ENCODE measurements around the gene PTGES2. TPM values are rescaled to one million over a fixed set of nuclear protein-coding genes. Genes with fewer than 3 reads are reported as not detected.

Gene PTGES2
- total and polyA plus RNA-seq, 9 of the 15 experiments (the other 6 are each of a cell fraction or from before 2014, with no cell fraction given) = 2.4 to 196 (median 90.1) TPM

- TF ChIP-seq CHAMP1 (IDR thresholded peaks at IDR 0.05) = no peak
- TF ChIP-seq DLX4 (CRISPR knock-in tag; IDR thresholded peaks at IDR 0.05) = no peak
Measured at GRCh38 chr9:128141604-128142003, 14.1 kb upstream of the PTGES2 start (continued).

- no peak overlapping the region for H3K4me3 ChIP-seq
- H3K9me3 ChIP-seq (replicated peaks; ENCODE audit: control insufficient read depth, insufficient read depth, low read depth, low read length) = no peaks in the 10 kb centered on the region
- no peak overlapping the region for H3K27ac ChIP-seq (ENCODE audit: extremely low read depth, low read depth, low read length)
- no peaks in the 10 kb centered on the region for H3K79me2 ChIP-seq (ENCODE audit: control insufficient read depth, insufficient read depth, low read length)
- no TSS peak for BruUV-seq (replicated peaks)
- intact Hi-C loops (cut with micrococcal nuclease) = no loop called here
- POLR2A ChIA-PET = no interaction called here
- no peak overlapping the region for H3K4me2 ChIP-seq (ENCODE audit: insufficient read depth, low read length)
- in situ Hi-C loops (cut with MboI) = no loop called here
- H3K9me1 ChIP-seq (ENCODE audit: control insufficient read depth, insufficient read depth, low read length) = no peaks in the 10 kb centered on the region
- 83% methylated on average over 5 of the region's 16 CpGs for WGBS (ENCODE audit: insufficient coverage, low coverage, missing lambda C conversion rate)
- CTCF ChIA-PET (ENCODE audit: low intra/inter-chr PET ratio) = no interaction called here
- H3K27me3 ChIP-seq (ENCODE audit: control insufficient read depth in 2 of 2, insufficient read depth in 2 of 2, low read length in 2 of 2) = no peaks in the 10 kb centered on the region
- DNase-seq (ENCODE audit: extremely low read depth in 1 of 4, low spot score in 3 of 4) (no peak), ATAC-seq (no peak), FAIRE-seq (no peak)
- H2AFZ ChIP-seq (ENCODE audit: low read depth, low read length) = no peak overlapping the region
- H3K9ac ChIP-seq (ENCODE audit: insufficient read depth in 1 of 2, low read depth in 2 of 2, low read length in 2 of 2) = no peak overlapping the region
- H3K36me3 ChIP-seq (ENCODE audit: control insufficient read depth, insufficient read depth, low read length) = no peaks in the 10 kb centered on the region
- H4K20me1 ChIP-seq (replicated peaks; ENCODE audit: control insufficient read depth, insufficient read depth, low read length) = no peaks in the 10 kb centered on the region
- peaks cover 25 to 33% of the 10 kb centered on the region in 2 experiments for H3K4me1 ChIP-seq (replicated peaks in 1 of 2; ENCODE audit: control insufficient read depth in 2 of 2, insufficient read depth in 2 of 2, low read length in 2 of 2)
- TF ChIP-seq POLR3A (IDR thresholded peaks at IDR 0.05; ENCODE audit: borderline replicate concordance, extremely low read depth, insufficient read depth, insufficient read length) = no peak
- TF ChIP-seq E2F5 (CRISPR knock-in tag; IDR thresholded peaks at IDR 0.05) = no peak
- TF ChIP-seq, protein P1, sequence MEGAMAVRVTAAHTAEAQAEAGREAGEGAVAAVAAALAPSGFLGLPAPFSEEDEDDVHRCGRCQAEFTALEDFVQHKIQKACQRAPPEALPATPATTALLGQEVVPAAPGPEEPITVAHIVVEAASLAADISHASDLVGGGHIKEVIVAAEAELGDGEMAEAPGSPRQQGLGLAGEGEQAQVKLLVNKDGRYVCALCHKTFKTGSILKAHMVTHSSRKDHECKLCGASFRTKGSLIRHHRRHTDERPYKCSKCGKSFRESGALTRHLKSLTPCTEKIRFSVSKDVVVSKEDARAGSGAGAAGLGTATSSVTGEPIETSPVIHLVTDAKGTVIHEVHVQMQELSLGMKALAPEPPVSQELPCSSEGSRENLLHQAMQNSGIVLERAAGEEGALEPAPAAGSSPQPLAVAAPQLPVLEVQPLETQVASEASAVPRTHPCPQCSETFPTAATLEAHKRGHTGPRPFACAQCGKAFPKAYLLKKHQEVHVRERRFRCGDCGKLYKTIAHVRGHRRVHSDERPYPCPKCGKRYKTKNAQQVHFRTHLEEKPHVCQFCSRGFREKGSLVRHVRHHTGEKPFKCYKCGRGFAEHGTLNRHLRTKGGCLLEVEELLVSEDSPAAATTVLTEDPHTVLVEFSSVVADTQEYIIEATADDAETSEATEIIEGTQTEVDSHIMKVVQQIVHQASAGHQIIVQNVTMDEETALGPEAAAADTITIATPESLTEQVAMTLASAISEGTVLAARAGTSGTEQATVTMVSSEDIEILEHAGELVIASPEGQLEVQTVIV (CRISPR knock-in tag; IDR thresholded peaks at IDR 0.05; ENCODE audit: borderline replicate concordance) = no peak
- TF ChIP-seq PBX2 (CRISPR knock-in tag; IDR thresholded peaks at IDR 0.05; ENCODE audit: low read depth) = no peak
- no peak for TF ChIP-seq PBX2 (tag; conservative IDR thresholded peaks at IDR 0.05; ENCODE audit: low read depth)
- TF ChIP-seq, protein P2, sequence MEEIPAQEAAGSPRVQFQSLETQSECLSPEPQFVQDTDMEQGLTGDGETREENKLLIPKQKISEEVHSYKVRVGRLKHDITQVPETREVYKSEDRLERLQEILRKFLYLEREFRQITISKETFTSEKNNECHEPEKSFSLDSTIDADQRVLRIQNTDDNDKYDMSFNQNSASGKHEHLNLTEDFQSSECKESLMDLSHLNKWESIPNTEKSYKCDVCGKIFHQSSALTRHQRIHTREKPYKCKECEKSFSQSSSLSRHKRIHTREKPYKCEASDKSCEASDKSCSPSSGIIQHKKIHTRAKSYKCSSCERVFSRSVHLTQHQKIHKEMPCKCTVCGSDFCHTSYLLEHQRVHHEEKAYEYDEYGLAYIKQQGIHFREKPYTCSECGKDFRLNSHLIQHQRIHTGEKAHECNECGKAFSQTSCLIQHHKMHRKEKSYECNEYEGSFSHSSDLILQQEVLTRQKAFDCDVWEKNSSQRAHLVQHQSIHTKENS (CRISPR knock-in tag; IDR thresholded peaks at IDR 0.05) = no peak
- no peak for TF ChIP-seq BRF1 (IDR thresholded peaks at IDR 0.05; ENCODE audit: borderline replicate concordance, extremely low read depth, insufficient read length)
- TF ChIP-seq JUNB (CRISPR knock-in tag; conservative IDR thresholded peaks at IDR 0.05) = no peak
Measured at GRCh38 chr9:128139621-128140020, 12.1 kb upstream of the PTGES2 start.
